DMS53 treated with DMSO at 0.1 percent for 48 hours (cell line): ENCODE measurements around the gene STAG2.
"Not testable (repeated sequence)": the region's sequence is repeated elsewhere in the genome, so short reads cannot be mapped to it uniquely, and the experiment has no call there.

Experiments used
- DNase-seq: peaks from one replicate; lab custom pipeline; 2025; ENCODE audit not compliant: unreplicated experiment; lab: John Stamatoyannopoulos, UW

Gene STAG2

GRCh38 chrX:124030520-124030919 lies 69.0 kb downstream of the STAG2 start:
- no peak for DNase-seq

GRCh38 chrX:124033821-124034220 lies 72.3 kb downstream of the STAG2 start:
- DNase-seq: no peak

GRCh38 chrX:124035657-124036056 lies 74.2 kb downstream of the STAG2 start:
- DNase-seq: no peak

- no peak for DNase-seq
Observed at GRCh38 chrX:124042042-124042441, 80.5 kb downstream of the STAG2 start.

GRCh38 chrX:124045109-124045508 lies 83.6 kb downstream of the STAG2 start:
- DNase-seq: no peak

GRCh38 chrX:124084417-124084816 lies 122.9 kb downstream of the STAG2 start:
- DNase-seq: not testable (repeated sequence)

GRCh38 chrX:124085063-124085462 lies 123.6 kb downstream of the STAG2 start:
- no peak for DNase-seq

- DNase-seq: no peak
Observed at GRCh38 chrX:124086411-124086810, 124.9 kb downstream of the STAG2 start.

GRCh38 chrX:124087000-124087746 lies 125.7 kb downstream of the STAG2 start:
- no peak for DNase-seq

GRCh38 chrX:124093222-124093621 lies 131.7 kb downstream of the STAG2 start:
- no peak for DNase-seq

GRCh38 chrX:124097116-124097515 lies 135.6 kb downstream of the STAG2 start:
- DNase-seq: no peak

GRCh38 chrX:124098089-124098488 lies 136.6 kb downstream of the STAG2 start:
- DNase-seq: no peak

- no peak for DNase-seq
Observed at GRCh38 chrX:124103966-124104365, 142.5 kb downstream of the STAG2 start.

GRCh38 chrX:124104512-124104911 lies 143.0 kb downstream of the STAG2 start:
- DNase-seq: not testable (repeated sequence)

GRCh38 chrX:124113621-124114600 lies 152.4 kb downstream of the STAG2 start:
- no peak for DNase-seq

- DNase-seq: no peak
Observed at GRCh38 chrX:124117325-124117724, 155.8 kb downstream of the STAG2 start.

GRCh38 chrX:124125471-124125870 lies 164.0 kb downstream of the STAG2 start:
- DNase-seq: no peak

- no peak for DNase-seq
Observed at GRCh38 chrX:124127496-124127895, 166.0 kb downstream of the STAG2 start.

- not testable (repeated sequence) for DNase-seq
Observed at GRCh38 chrX:124132437-124132836, 170.9 kb downstream of the STAG2 start.

- no peak for DNase-seq
Observed at GRCh38 chrX:124145749-124146148, 184.2 kb downstream of the STAG2 start.

- DNase-seq: no peak
Observed at GRCh38 chrX:124151195-124151594, 189.7 kb downstream of the STAG2 start.
